Stimulated activated CD8-positive, alpha-beta memory T cell treated with anti-CD3 and anti-CD28 coated beads, Interleukin-12 subunit alpha, Interleukin-12 subunit beta, amount 100 ng/mL, for 24 hours (primary cell): ENCODE results near the gene RNPS1.
"Not testable (repeated sequence)": the region's sequence is repeated elsewhere in the genome, so short reads cannot be mapped to it uniquely, and the experiment has no call there.

ENCODE experiments used
- DNase-seq: peaks from one replicate; pipeline ENCODE4 v3.0.0-alpha.2; 2020; ENCODE audit errors: extremely low read depth

RNPS1 gene

DNA sequence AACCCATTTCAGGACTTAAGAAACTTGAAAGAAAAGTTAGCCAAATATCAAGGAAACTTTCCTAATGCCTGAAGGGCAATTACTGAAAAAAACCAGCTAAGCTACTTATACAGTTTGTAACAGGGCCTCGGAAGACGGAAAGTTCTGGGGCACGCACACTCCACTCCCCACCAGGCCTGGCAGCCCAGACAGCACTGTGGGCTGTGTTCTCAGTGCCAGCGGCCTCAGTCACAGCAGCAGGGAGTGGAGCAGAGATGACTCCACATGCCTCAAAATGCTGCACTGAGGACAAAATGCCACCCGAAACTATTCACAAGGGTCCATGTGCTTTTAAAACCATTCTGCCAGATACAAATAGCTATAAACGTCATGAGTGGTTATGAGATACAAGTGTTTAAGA is 10.2 kb downstream of the RNPS1 start:
- no peak for DNase-seq

DNA sequence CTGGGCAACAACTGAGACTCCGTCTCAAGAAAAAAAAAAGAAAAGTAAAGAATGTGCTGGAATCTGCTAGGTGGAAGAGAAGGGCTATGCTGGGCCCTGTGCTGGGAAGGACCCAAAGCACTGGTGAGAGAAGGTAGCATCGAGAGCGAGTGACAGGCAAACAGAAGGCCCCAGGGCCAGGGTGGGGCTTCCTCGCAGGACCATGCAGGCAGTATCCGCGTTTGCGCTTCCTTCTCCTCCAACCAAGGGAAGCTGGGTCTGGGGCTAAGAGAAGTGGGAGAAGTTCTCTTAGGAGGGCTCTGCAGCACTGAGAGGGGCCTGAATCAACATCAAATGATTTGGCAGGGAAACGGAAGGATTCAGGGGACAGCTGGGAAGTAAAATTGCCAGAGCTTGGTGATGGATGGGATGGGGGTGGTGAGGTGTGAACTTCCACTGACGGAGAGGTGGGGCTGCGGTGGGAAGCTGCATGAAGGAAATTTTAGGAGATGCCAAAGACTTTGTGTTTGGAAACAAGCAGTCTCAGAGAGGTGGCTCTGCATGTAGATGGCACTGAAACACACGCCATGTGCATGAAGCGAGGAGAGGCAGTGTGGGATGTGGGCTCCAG is 11.3 kb downstream of the RNPS1 start:
- no peak for DNase-seq

DNA sequence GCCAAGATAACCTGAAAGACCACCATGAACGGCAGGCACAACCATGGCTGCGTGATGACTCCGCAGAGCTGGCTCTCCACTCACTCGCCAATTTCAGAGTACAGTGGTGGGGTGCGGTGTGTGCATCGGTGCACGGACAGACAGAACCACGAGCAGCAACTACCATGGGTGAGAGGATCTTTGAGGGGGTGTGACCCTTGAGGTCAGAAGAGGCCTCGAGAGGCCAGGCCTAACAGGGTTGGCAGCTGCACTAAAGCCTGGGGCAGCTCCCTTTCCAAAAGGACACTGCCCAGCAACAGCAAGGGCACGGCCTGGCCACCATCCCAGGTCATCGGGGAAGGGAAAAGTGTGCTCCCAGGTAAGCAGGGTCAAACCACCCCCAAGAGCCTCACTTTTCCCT is 14.6 kb downstream of the RNPS1 start:
- DNase-seq, result no peak

DNA sequence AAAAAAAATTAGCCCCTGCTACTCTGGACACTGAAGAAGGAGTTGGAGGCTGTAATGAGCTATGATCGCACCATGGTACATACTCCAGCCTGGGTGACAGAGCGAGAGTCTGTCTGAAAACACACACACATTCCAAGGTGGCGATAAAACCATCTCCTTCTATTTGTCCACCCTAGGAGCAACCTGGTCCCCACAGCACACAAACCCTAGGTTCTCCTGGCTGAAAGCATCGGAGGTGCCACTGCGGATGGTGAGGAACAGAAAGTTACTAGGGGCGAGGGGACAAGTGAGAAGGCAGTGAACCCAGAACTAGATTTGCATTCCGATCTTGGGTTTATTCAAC is 15.1 kb downstream of the RNPS1 start:
- DNase-seq, result no peak

DNA sequence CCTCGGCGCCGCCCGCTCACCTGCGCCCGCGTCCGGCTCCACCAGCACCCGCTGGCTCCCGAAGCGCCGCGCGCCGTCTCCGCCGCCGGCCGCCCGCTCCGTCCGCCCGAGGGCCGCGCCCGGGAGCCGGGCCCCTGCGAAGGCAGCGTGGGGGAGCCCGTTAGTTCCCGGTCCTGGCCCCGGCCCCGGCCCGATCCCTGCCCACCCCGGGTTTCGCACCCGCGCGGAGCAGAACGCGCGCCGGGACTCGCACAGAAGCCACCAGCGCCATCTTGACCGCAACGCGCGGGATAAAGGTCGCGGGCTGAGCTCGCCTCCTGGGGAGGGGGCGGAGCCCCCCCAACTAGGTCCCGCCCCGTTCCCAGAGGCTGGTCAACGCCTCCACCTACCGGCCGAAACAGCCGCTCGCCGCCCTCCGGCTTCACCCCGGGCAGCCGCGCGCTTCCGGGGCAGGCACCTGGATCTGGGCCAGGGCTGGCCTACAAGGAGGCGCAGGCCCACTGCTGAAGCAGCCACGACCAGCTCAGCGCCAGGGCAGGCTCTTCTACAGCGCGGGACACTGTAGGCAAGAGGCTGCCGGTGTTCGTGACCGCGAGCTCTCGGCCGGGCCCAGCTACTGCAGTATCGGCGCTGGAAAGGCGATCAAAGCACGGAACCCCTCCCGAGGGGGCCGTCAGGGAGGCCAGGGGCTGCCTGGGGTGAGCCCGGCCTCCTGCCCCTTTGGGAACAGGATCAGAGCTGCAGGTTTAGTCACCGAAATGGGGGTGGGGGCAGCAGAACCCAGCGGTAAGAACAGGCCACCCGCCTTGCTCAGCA is 16.4 kb downstream of the RNPS1 start, which contains the start of gene ECI1:
ECI1 (minus strand) TSS at position 292 of the 816 bp plus-strand sequence; CDS start at position 271, 21 bp downstream.
- DNase-seq, result peak; percentile 62

DNA sequence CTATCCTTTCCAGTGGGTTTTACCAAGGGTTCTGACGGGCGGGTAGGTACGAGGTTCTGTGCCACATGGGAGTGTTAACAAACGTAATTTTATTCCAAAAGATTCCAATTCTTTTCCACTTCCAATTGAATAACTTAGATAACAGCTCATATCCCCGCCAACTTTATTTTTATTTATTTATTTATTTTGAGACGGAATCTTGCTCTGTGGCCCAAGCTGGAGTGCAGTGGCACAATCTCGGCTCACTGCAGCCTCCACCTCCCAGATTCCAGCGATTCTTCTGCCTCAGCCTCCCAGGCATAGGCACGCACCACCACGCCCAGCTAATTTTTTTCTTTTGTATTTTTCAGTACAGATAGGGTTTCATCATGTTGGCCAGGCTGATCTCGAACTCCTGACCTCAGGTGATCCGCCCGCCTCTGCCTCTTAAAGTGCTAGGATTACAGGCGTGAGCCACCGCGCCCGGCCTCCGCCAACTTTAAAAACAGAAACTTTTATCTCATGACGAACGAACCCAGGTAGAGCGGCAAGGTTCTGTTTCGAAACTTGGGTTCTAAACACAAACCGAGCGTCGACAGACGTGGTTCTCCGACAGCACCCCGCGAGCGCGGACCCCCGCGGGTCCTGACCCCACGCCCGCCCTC is 17.2 kb downstream of the RNPS1 start:
- DNase-seq, result no peak

DNA sequence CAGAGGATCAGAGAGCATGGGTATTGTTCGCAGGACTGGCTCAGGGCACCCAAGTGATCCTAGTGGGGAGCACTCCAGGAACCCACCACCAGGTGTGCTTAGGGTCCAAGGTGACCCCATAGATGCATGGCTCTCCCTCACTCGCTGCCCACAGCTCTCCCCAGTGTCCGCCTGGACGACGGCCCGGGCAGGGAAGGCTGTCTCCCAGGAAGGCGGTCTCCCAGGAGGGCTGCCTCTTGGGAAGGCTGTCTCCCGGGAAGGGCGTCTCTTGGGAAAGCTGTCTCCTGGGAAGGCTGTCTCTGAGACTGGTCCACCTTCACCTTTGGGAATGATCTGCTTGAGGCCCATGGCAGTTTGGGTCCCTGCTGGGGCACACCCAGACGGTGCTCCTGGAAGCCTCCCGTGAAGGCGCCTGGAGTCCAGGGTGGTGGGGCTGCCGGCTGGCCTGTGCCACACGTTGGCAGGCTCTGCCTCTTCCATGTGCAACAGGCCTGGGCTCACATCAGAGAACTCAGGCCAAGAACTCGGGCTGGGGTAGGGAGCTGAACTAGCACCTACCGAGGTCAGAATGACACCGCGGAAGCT is 21.5 kb downstream of the RNPS1 start:
- no peak for DNase-seq

DNA sequence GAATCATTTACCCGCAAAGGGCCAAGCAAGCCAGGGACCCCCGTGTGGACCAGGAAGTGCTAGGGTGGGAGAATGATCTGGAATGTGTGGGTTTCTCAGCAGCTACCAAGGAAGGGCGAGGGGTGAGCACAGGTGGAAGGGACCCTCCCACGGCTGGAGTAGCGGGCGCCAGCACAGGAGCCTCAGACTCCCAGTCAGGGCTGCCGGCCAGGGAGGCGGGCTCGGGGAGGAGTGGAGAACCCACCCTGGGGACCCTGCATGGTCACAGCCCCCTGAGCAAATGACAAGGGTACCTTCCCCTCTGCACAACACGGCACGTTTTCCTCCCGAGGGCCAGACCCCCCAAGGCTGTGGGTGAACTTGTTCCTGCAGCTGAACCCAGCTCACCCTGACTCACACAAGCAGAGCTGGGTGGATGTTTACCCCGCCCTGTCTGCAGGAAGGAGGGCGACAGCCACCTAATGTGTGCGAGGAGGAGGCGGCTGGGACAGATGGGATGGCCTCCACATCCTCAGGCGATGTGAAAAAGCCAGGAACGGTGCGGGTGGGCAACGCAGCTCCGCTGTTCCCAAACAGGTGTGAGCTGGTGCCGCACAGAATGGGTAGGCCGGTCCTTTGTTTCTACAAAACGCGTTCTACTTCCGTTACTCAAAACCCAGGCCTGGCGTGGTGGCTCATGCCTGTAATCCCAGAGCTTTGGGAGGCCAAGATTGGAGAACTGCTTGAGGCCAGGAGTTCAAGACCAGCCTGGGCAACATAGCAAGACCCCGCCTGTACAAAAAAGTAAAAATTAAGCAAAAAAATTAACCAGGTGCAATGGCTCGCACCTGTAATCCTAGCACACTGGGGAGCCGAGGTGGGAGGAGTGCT is 22.8 kb downstream of the RNPS1 start:
- no peak for DNase-seq

DNA sequence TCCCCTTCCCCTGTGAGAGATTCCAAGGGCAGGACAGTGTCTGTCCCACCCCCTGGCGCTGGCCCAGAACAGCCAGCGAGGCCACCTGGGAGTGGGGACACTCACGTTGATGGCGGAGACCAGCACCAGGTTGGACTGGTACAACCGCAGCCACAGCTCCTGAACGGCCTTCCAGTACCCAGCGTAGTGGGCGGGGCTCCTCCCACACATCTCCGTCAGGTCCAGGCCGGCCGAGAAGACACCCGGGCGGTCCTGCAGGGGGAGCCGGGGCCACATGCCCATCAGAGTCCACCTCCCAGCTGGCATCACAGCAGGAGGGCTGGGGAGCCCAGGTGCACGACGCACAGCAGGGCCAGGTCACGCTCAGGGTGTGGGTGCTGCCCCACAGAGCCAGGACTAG is 23.6 kb downstream of the RNPS1 start:
- no peak for DNase-seq

DNA sequence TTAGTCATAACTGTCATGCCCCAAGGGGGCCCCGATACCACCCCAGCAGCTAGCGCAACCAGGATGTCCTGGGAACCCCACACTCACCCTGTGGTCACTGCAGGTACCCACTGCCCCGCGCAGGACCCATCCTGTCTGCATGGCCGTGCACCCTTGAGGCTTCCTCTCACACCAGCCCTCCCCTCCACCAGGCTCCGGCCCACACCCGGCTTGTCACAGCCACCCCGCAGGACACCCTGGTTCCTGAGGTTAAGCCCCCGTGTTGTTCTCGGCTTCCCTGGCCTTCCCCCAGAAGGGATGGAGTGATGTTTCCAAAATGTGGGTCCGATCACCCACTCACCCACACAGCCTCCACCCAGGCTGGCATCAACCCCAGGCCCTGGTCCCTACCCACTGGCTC is 24.1 kb downstream of the RNPS1 start:
- DNase-seq, result no peak

DNA sequence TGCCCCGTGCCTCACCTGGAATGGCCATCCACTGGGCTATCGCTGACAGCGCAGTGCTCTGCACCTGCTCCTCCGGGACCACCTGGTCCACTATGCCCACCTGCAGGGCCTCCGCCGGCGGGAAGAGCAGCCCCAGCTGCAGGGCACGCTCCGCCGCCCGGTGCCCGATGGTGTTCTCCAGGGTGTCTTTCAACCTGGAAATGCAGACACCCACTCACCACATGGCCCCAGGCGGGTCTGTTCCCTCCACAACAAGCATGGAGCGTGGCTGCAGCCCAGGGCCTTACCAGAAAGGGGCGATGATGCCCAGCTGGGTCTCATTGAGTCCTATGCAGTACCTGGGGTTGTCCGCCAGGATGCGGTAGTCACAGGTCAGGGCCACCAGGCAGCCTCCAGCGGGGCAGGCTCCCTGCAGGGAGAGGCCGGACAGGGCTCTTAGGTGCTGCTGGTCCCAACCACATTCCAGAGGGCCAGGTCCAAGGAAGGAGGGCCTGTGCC is 24.8 kb downstream of the RNPS1 start:
- no peak for DNase-seq

DNA sequence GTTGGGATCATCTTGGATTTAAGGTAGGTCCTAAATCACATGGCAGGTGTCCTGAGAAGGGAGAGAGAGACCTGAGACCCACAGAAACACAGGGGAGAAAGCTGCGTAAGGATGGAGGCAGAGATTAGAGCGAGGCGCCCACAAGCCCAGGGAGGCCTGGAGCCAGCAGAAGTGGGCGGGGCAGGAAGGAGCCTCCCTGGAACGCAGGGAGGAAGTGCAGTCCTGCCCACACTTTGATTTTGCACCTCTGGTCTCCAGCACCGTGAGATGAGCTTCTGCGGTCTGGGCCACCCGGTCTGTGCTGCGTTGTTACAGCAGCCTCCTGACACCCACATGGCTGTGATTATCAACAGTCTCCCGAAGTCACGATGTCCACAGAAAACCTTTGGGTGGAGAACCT is 25.3 kb downstream of the RNPS1 start:
- no peak for DNase-seq

DNA sequence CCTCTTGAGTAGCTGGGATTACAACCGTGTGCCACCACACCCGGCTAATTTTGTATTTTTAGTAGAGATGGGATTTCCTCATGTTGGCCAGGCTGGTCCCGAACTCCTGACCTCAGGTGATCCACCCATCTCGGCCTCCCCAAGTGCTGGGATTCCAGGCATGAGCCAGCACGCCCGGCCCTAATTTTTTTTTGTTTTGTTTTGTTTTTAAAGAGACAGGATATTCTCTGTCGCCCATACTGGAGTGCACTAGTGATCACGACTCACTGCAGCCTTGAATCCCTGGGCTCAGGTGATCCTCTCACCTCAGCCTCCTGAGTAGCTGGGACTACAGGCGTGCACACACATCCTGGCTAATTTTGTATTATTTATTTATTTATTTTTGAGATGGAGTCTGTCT is 27.6 kb downstream of the RNPS1 start:
- DNase-seq, result not testable (repeated sequence)

DNA sequence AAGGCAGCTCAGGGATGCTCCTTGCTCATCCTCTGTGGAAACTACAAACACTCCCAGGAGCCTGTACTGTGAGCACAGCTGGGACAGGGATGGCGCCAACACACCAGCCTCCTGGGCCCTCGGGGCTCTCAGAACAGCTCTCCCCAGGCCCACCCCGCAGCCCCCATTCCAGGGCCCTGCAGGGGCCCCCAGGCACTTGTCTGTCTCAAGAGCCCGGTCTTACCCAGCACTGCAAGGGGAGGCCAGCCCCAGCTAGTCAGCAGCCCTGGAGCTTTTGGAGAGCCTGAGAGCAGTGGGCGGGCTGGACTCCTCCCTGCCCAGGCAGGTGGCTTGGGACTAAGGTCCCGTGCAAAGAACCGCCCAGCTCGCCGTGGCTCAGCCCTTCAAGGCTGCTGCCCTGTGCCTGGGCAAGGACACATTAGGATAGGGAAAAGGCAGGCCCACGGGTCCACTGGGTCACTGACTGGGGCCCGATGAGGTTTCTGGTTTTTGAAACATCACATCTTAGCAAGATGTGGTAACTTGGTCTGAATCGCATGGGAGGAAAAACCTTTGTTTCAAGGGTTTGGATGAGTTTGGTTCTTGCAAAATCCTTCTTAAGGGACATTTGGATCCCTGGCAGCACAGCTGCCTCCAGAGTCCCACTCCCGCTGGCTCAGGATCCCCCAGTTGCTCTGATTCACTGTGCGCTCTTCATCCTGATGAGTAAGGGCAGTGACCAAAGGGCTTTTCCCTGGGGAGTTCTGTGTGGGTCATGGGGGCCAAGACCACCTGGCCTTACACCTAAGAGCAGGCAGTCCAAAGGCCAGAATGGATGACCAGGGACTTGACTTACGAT is 28.9 kb downstream of the RNPS1 start:
- no peak for DNase-seq

DNA sequence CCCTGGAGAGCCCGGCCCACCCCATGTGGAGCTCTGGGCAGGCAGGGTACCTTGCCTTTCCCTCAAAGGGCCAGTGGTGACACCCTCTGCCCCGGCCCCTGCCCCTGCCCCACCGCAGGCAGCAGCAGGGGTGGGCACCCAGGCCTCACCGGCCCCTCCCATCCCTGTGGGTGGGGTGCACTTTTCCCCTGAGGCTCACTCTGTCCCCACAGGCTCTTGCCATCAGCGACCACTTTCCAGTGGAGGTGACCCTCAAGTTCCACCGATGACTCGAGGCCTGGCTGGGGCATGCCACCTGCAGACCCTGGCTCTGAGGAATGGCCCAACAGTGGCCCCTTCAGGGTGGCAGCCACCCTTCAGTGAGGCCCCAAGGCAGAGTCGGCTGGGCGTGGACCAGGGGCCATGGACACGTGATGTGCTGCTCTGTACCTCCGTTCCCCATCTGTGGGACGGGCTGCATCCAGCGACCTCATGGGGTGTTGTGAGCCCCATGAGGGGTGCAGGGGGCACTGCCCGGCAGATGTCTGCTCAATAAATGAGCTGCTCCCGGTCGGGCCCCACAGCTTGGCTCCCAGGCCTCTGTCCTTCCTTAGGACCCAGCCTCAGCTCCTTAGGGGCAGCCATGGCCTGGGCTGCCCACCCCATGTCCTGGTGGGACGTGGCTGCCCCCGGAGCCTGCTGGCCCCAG is 29.6 kb downstream of the RNPS1 start:
- no peak for DNase-seq

DNA sequence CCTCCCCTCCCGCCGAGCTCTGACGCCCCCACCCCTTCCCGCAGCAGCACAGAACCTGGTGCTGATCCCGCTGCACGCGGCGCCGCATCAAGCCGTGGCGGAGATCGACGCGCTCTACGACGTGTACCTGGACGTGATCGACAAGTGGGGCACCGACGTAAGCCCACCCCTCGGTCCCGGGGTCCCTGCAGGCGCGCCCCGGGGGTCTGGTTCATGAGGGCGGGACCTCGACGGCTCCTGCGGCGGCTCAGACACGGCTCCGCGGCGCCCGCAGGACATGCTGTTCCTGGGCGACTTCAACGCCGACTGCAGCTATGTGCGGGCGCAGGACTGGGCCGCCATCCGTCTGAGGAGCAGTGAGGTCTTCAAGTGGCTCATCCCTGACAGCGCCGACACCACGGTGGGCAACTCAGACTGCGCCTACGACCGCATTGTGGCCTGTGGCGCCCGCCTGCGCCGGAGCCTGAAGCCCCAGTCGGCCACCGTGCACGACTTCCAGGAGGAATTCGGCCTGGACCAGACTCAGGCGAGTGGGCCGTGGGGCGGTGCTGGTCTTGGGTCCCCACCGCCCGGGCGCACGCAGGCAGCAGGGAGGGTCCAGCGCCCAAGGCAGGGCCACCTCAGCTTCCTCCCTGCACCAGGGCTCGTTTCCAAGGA is 30.3 kb downstream of the RNPS1 start:
- DNase-seq, result no peak

DNA sequence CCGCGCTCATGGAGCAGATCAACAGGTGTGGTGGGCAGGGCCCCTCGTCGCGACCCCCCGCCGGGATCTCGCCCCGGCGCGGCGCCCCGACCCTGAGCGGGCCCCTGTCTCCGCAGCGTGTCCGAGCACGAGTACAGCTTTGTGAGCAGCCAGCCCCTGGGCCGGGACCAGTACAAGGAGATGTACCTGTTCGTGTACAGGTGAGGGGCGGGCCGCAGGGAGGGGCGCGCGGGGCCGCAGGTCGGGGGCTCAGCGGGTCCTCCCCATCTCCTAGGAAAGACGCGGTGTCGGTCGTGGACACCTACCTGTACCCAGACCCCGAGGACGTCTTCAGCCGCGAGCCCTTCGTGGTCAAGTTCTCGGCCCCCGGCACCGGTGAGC is 30.8 kb downstream of the RNPS1 start:
- no peak for DNase-seq

DNA sequence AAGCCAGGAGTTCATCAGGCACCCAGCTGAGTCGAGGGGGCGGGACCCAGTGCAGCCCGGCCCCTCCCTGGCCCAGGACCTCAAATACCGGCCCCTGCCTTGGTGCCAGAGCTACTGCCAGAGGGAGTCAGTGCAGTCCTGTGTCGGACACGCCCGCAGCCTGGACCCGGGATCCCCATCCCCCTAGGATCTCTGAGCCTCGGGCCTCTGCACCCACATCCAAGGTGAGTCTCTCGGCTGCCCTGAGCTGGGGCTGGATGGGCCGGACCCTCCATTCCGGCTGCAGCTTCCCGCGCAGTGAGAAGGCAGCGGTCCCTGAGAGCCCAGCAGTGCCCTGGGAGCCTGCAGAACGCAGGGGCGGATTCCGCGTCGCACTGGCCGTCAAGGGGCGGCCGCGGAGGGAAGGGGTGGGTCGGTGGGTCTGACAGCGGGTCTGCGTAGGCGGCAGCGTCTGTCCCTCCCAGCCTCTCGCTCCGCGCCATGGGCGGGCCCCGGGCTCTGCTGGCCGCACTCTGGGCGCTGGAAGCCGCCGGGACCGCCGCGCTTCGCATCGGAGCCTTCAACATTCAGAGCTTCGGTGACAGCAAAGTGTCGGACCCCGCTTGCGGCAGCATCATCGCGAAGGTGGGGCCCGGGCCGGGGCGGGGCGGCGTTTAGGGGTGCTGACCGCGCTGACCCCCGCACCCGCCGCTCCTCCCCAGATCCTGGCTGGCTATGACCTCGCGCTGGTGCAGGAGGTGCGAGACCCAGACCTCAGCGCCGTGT is 31.4 kb downstream of the RNPS1 start, which contains the start of gene DNASE1L2:
DNASE1L2 (plus strand) TSS at position 108 of the 765 bp plus-strand sequence; CDS start at position 481, 373 bp downstream.
- no peak for DNase-seq
